H7 (cell line): ENCODE measurements around the gene ARHGAP28. TPM values are rescaled to one million over a fixed set of nuclear protein-coding genes. Genes with fewer than 3 reads are reported as not detected.
"Not testable (repeated sequence)": the region's sequence is repeated elsewhere in the genome, so short reads cannot be mapped to it uniquely, and the experiment has no call there.

Experiments used
- DNase-seq: peaks from one replicate; pipeline ENCODE4 v3.0.0; 2012
- H3K27me3 ChIP-seq: 2 replicates; pipeline ENCODE4 v1.6.0; 2011; ENCODE audit warnings: mild to moderate bottlenecking, low read length; ENCODE audit not compliant: control insufficient read depth, insufficient read depth
- H3K36me3 ChIP-seq: replicated peaks from 2 replicates; pipeline ENCODE4 v1.5.1; 2011; ENCODE audit warnings: low read length; ENCODE audit not compliant: control insufficient read depth, insufficient read depth
- H3K4me3 ChIP-seq: 2 replicates; pipeline ENCODE4 v1.5.1; 2011; ENCODE audit warnings: low read depth, mild to moderate bottlenecking, control low read depth, low read length, moderate library complexity; ENCODE audit not compliant: insufficient read depth
- total RNA-seq: library from RNA; depleted of rRNA; stranded (reverse); fragments of >200 nt; shearing (Covaris generic); gene quantifications from 2 replicates; pipeline ENCODE4 v1.2.3, GENCODE V29; 2014

The ARHGAP28 gene
- total RNA-seq, 1 experiment from 2014 or later: 32.3 TPM

DNA sequence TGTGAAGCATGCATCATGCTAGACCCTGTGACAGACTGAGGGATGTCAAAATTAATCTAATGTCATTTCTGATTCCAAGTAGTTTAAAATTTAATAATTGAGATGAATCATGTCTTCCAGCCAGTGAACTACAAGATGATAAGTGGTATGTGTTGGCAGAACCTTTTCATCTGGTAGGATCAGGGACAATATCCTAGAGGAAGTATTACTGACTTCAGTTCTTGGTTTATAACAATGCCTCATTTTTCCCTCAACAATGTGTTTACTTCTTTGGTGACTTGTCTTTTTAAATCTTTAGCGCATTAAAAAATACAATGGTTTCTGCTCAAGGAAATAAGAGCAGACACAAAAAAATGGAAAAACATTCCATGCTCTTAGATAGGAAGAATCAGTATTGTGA lies 69.4 kb downstream of the ARHGAP28 start:
- no peaks in the 10 kb centered on the region for H3K27me3 ChIP-seq
- no peak for DNase-seq
- no peak overlapping the region for H3K4me3 ChIP-seq

DNA sequence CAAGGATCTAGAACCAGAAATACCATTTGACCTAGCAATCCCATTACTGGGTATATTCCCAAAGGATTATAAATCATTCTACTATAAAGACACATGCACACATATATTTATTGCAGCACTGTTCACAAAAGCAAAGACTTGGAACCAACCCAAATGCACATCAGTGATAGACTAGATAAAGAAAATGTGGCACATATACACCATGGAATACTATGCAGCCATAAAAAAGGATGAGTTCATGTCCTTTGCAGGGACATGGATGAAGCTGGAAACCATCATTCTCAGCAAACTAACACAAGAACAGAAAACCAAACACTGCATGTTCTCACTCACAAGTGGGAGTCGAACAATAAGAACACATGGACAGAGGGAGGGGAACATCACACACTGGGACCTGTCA lies 70.8 kb downstream of the ARHGAP28 start:
- not testable (repeated sequence) for DNase-seq, H3K27me3 ChIP-seq, H3K36me3 ChIP-seq, H3K4me3 ChIP-seq

More for the DNA sequence above, 69.4 kb downstream of the ARHGAP28 start:
- H3K36me3 ChIP-seq: no peaks in the 10 kb centered on the region

DNA sequence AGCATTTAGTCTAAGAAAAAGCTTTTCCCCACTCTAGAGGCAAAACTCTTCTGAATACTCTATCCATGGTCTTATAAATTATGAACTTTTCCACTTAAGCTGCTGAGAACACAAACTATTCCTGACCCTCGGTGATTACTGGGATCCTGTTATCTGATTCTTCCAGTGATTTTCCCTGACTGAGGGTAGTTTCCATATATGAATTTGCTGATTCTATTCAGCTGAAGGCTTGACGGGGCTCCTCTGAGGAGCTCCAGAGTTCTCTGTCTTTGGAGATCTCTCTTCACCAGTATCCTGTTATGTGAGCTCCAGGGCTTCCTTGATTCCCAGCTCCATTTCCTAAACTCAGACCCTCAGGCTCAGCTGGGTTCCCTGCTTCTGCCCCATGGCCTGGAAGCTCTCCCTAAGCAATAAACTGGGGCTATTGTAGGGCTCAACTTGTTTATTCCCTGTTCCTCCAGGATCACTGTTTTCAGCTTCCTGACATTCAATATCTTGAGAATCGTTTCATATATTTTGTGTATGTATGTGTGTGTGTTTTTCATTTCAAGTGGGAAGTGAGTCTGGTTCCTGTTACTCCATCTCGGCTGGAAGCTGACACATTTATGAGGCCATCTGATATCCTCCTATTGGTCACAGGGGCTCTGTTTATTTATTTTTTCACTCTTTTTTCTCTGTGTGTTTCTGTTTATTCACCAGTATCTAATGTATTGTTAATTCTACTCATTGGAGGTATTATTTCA lies 78.2 kb downstream of the ARHGAP28 start:
- H3K4me3 ChIP-seq: no peak overlapping the region
- DNase-seq: no peak
- H3K27me3 ChIP-seq: no peaks in the 10 kb centered on the region
- H3K36me3 ChIP-seq: no peaks in the 10 kb centered on the region

DNA sequence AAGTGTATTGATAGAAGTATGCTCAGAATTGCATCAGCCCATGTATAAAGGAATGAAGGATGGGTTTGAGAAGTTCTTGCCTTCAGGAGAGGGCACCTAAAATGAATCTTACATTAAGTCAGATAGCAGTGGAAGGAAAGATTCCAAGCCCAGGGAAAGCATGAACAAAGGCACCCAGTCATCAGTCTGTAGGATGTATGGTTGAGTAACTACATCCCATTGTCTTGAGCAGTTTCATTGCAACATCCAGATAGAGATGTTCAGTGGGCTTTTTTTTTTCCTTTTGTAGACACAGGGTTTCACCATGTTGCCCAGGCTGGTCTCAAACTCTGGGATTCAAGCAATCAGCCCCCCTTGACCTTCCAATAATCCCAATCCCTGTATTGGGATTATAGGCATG lies 80.7 kb downstream of the ARHGAP28 start:
- DNase-seq: no peak
- H3K36me3 ChIP-seq: no peaks in the 10 kb centered on the region
- H3K4me3 ChIP-seq: no peak overlapping the region
- no peaks in the 10 kb centered on the region for H3K27me3 ChIP-seq

DNA sequence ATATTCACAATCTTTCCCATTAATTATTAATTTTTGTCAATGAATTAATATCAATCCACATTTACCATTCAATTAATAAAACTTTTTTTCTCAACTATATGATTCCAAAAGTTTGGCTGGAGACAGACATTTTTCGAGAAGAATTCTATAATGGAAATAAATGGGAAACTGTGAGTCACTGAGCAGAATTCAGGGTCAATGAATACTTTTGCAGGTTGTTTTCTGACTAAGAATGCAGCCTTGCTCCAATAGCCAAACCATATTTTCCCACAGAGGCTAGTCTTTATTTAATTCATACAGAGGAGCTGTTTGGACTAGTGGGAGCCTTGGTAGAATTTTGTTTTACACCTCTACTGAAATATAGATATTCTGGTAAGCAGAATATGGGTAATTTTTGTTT lies 82.3 kb downstream of the ARHGAP28 start:
- no peak for DNase-seq

DNA sequence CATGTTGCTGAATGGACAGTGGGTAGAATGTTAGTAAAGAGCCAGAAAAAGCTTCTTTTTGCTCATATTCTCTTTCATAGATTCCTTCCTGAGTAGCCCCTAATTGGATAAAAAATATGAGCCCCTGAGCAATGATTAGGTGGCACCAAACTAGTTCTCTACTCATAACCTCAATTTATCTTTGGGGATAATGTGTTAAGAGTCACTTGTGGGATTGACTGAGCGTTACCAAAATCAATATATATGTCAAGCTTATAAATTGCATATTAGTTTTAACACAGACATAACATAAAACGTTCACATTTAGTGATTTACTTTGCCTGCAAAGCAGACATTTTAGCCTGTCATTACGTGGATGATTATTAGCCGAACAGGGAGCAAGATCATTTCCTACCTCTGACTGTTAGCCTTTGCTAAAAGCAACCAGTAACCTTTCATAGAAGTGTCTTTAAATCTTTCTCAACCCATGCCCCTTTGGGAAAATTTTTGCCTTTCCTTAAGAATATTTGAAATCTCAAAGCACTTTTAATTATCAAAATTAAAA lies 85.4 kb downstream of the ARHGAP28 start:
- H3K4me3 ChIP-seq: no peak overlapping the region
- H3K36me3 ChIP-seq: no peaks in the 10 kb centered on the region
- no peak for DNase-seq
- no peaks in the 10 kb centered on the region for H3K27me3 ChIP-seq

More for the DNA sequence above, 82.3 kb downstream of the ARHGAP28 start:
- no peaks in the 10 kb centered on the region for H3K27me3 ChIP-seq
- no peak overlapping the region for H3K4me3 ChIP-seq
- H3K36me3 ChIP-seq: no peaks in the 10 kb centered on the region

DNA sequence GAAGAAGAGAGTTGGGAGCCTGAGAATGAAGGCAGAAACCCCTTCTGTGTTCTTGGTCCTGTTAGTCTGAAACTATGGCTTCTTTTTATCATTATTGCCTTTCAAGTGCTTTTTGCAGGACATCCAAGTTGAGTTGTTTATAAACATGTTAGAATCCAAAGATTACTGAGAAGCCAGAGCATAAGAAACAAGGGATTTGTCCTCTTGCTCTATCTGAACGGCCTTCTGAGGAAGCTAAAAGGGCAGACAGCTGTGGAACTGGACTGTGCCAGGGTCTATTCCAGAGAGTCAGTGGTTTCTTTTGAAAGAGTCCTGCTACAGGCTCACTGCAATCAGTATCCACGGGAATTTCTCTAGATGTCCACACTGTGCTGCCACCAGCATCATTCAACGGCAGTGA lies 86.6 kb downstream of the ARHGAP28 start:
- H3K4me3 ChIP-seq: no peak overlapping the region
- no peaks in the 10 kb centered on the region for H3K36me3 ChIP-seq
- no peak for DNase-seq

DNA sequence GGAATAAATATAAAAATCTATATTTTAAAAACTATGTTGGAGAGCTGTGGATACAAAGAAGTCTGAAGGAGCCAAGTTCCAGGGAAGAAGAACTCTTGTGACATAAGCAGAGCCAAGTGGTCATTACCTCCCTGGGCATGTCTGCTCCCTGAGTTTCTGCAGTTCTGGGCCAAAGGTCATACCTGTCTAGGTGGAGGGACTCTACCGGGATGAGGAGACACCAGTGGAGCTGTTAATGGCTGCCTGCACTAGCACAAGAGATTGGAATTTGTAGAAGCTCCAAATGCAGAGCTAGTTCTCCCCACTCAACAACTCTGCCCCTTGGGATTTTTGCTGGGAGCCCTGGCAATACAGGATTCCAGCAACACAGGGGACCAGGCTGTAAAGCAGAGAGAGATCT lies 89.8 kb downstream of the ARHGAP28 start:
- no peak overlapping the region for H3K4me3 ChIP-seq

More for the DNA sequence above, 86.6 kb downstream of the ARHGAP28 start:
- H3K27me3 ChIP-seq: no peaks in the 10 kb centered on the region

DNA sequence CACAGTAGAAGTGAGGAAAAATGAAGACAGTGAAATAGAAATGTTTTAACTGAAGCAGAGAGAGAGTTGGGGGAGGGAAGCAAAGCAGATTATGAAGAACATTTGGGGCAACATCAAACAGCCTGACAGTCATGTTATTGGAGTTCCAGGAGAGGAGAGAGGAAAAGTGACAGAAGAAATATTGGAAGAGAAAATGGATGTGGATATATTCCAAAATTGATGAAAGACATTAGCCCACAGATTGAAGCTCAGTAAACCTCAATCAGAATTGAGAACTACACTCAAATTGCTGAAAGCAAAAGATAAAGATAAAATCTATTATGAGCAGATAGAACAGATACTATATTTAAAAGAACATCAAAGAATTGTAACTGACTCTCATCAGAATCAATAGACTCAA lies 90.8 kb downstream of the ARHGAP28 start:
- Histone ChIP-seq H3K36me3 (no peaks in the 10 kb centered on the region), H3K27me3 (no peaks in the 10 kb centered on the region), H3K4me3 (no peak overlapping the region)
- DNase-seq: no peak

More for the DNA sequence above, 89.8 kb downstream of the ARHGAP28 start:
- no peak for DNase-seq
- Histone ChIP-seq H3K36me3 (no peaks in the 10 kb centered on the region), H3K27me3 (no peaks in the 10 kb centered on the region)

DNA sequence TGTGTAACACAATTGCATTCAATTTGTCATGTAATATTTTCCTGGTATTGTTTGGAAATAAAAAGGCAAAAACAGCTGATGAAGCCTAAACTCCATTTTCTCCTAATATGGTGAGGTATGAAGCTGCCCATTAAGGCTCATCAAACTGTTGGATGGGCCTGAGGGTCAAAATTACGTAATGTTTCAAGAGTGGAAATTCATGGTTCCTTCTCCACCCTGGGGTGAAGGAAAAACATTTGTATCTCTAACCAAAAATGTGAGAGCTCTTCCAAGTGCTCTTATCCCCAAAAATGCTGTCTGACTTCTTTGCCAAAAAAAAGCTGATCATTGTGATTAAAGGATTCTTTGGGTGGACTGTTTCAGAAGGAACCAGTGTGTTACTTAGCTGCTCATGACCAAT lies 91.8 kb downstream of the ARHGAP28 start:
- Histone ChIP-seq H3K4me3 (no peak overlapping the region), H3K27me3 (no peaks in the 10 kb centered on the region), H3K36me3 (no peaks in the 10 kb centered on the region)
- no peak for DNase-seq

DNA sequence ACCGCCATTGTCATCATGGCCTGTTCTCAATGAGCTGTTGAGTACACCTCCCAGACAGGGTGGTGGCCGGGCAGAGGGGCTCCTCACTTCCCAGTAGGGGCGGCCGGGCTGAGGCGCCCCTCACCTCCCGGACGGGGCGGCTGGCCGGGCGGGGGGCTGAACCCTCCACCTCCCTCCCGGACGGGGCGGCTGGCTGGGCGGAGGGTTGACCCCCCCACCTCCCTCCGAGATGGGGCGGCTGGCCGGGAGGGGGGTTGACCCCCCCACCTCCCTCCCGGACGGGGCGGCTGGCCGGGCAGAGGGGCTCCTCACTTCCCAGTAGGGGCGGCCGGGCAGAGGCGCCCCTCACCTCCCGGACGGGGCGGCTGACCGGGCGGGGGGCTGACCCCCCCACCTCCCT lies 97.6 kb downstream of the ARHGAP28 start:
- not testable (repeated sequence) for DNase-seq, H3K36me3 ChIP-seq, H3K4me3 ChIP-seq, H3K27me3 ChIP-seq

DNA sequence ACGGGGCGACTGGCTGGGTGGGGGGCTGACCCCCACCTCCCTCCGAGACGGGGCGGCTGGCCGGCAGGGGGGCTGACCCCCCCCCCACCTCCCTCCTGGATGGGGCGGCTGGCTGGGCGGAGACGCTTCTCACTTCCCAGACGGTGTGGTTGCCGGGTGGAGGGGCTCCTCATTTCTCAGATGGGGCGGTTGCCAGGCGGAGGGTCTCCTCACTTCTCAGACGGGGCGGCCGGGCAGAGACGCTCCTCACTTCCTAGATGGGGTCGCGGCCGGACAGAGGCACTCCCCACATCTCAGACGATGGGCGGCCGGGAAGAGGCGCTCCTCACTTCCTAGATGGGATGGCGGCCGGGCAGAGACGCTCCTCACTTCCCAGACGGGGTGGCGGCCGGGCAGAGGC lies 98.0 kb downstream of the ARHGAP28 start:
- DNase-seq, H3K4me3 ChIP-seq, H3K36me3 ChIP-seq, H3K27me3 ChIP-seq: not testable (repeated sequence)

DNA sequence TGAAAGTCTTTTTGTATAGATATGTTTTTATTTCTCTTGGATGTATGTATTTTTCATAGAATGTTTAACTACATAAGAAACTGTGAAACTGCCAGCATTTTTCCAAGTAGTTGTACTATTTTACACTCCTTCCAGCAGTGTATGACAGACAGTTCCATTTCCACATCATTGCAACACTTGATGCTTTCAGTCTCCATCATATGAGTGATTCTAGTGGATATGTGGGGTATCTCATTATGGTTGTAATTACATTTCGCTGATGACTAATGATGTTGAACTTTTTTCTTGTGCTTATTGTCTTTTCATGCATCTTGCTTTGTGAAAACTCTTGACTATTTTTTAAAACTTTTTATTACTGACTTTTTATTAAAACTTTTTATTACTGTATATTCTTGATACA lies 101.4 kb downstream of the ARHGAP28 start:
- DNase-seq: no peak
- no peak overlapping the region for H3K4me3 ChIP-seq
- no peaks in the 10 kb centered on the region for H3K27me3 ChIP-seq
- H3K36me3 ChIP-seq: no peaks in the 10 kb centered on the region

DNA sequence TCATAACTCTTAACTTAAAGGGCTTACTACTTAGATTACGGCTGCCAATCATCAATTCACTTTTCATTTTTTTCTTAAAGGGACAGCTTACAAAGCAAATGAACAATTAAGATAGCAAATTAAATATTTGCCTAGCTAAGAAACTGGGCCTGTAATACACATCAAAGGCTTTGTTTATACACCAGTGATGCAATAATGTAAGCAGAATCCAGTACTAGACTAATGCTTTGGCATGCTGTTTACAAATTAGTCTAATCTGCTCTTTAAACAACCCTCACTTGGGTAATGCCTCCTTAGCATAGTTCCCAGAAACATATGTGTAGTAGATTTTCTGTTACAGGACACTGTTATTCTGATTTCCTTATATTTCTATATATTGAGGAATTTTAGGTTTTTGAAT lies 105.8 kb downstream of the ARHGAP28 start:
- Histone ChIP-seq H3K4me3 (no peak overlapping the region), H3K27me3 (no peaks in the 10 kb centered on the region), H3K36me3 (no peaks in the 10 kb centered on the region)
- DNase-seq: no peak

DNA sequence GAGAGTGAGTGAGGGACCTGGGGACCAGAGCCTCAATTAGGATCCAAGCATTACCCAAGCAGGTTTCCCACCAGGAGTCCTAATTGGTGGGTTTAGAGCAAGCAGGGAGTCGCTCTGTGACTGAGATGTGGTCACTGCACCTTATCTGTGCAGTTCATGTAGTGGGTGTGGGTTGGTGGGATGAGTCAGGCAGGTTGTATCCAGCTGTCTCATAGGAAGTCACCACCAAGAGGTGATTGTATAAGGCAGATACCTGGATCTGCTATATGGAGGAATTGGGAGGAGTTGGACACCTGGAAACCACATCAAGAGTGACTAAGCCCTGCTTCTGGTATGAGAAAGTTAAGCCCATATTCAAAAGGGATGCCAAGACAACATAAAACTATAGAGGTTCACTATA lies 106.8 kb downstream of the ARHGAP28 start:
- DNase-seq: no peak
- Histone ChIP-seq H3K27me3 (no peaks in the 10 kb centered on the region), H3K4me3 (no peak overlapping the region), H3K36me3 (no peaks in the 10 kb centered on the region)
